HL-60 (cell line): ENCODE measurements around the gene SENP8.

Source experiments
- DNase-seq, 2 experiments: peaks; one replicate each; pipeline ENCODE4 v3.0.0-alpha.2; 2010 to 2020; ENCODE audit warnings: low read depth in 1 of 2, low spot score in 1 of 2
- H3K27ac ChIP-seq: fragments of 250-450 bp; sonication (Bioruptor Pico); replicated peaks from 2 replicates; pipeline ENCODE4 v1.5.1; 2020; ENCODE audit warnings: mild to moderate bottlenecking, moderate library complexity
- H3K27me3 ChIP-seq: fragments of 250-450 bp; sonication (Bioruptor Pico); 2 replicates; pipeline ENCODE4 v1.5.1; 2021; ENCODE audit warnings: mild to moderate bottlenecking, moderate library complexity; ENCODE audit not compliant: insufficient read depth, poor library complexity, severe bottlenecking
- H3K4me3 ChIP-seq: replicated peaks from 2 replicates; pipeline ENCODE4 v1.5.1; 2011; ENCODE audit warnings: mild to moderate bottlenecking, control low read depth, low read length; ENCODE audit not compliant: insufficient read depth
- CTCF ChIP-seq: IDR thresholded peaks from one replicate; pipeline ENCODE4 v1.5.1; 2011; ENCODE audit warnings: low read length, control low read depth, inconsistent platforms; ENCODE audit not compliant: insufficient read depth
- GABPA ChIP-seq: IDR thresholded peaks from 2 replicates; pipeline ENCODE4 v1.6.1; 2012; ENCODE audit warnings: low read depth
- POLR2AphosphoS5 ChIP-seq: IDR thresholded peaks from 2 replicates; pipeline ENCODE4 v1.6.1; 2012; ENCODE audit warnings: low read depth
- REST ChIP-seq: IDR thresholded peaks from 2 replicates; pipeline ENCODE4 v1.6.1; 2012; ENCODE audit warnings: low read depth; ENCODE audit not compliant: insufficient replicate concordance
- SPI1 ChIP-seq: IDR thresholded peaks from 2 replicates; pipeline ENCODE4 v1.6.1; 2012; ENCODE audit warnings: low read depth, mild to moderate bottlenecking, borderline replicate concordance

The SENP8 gene

GRCh38 chr15:72162569-72162968 lies 44.4 kb downstream of the SENP8 start:
- Histone ChIP-seq H3K27me3 (no peaks in the 10 kb centered on the region), H3K27ac (no peak overlapping the region), H3K4me3 (no peak overlapping the region)
- no peak for DNase-seq
- TF ChIP-seq CTCF (no peak), SPI1 (no peak), GABPA (no peak), REST (no peak), POLR2AphosphoS5 (no peak)

GRCh38 chr15:72163719-72164118 lies 45.5 kb downstream of the SENP8 start:
- H3K27me3 ChIP-seq = no peaks in the 10 kb centered on the region
- H3K4me3 ChIP-seq = no peak overlapping the region
- TF ChIP-seq SPI1 (no peak), REST (no peak), POLR2AphosphoS5 (no peak), CTCF (no peak), GABPA (no peak)
- no peak overlapping the region for H3K27ac ChIP-seq
- DNase-seq = no peak

- H3K27ac ChIP-seq = no peak overlapping the region
- DNase-seq = no peak
- H3K4me3 ChIP-seq = no peak overlapping the region
- no peaks in the 10 kb centered on the region for H3K27me3 ChIP-seq
- TF ChIP-seq CTCF = no peak
- no peak for TF ChIP-seq GABPA
- TF ChIP-seq REST = no peak
- TF ChIP-seq POLR2AphosphoS5 = no peak
- TF ChIP-seq SPI1 = no peak
Measured at GRCh38 chr15:72166716-72167417, 48.7 kb downstream of the SENP8 start.
